HG03460 (cell line): ENCODE data around the gene DOCK4.
"Not testable (repeated sequence)": the region's sequence is repeated elsewhere in the genome, so short reads cannot be mapped to it uniquely, and the experiment has no call there.

Experiments
- ATAC-seq: cut with Tn5 transposase; IDR thresholded peaks from one replicate; pipeline ENCODE4 v1.9.1; 2021; ENCODE audit not compliant: unreplicated experiment

DOCK4 gene

DNA sequence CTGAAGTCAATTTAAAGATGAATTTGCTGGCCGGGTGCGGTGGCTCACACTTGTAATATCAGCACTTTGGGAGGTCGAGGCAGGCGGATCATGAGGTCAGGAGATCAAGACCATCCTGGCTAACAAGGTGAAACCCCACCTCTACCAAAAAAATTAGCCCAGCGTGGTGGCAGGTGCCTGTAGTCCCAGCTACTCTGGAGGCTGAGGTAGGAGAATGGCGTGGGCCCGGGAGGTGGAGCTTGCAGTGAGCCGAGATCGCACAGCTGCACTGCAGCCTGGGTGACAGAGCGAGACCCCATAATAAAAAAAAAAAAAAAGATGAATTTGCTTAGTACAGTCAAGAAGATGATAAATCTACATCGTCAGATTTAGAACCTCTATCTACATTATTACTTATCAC lies 288.8 kb downstream of the DOCK4 start:
- ATAC-seq = not testable (repeated sequence)

DNA sequence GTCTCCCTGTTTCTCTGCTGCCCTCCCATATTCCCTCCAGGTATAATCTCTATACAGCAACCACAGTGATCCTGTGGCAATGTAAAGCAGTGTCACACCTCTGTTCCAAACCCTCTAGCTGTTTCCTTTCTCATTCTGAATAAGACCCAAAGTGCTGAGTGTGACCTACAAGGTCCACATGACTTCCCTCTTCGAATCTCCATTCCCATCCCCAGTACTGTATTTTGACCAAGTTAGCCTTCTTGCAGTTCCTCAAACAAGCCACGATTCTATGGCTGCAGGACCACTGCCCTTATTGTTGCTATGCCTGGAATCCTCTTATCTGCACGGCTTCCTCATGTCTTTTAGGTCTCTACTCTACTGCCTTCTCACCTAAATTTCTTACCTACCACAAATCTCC lies 291.9 kb downstream of the DOCK4 start:
- ATAC-seq = no peak

DNA sequence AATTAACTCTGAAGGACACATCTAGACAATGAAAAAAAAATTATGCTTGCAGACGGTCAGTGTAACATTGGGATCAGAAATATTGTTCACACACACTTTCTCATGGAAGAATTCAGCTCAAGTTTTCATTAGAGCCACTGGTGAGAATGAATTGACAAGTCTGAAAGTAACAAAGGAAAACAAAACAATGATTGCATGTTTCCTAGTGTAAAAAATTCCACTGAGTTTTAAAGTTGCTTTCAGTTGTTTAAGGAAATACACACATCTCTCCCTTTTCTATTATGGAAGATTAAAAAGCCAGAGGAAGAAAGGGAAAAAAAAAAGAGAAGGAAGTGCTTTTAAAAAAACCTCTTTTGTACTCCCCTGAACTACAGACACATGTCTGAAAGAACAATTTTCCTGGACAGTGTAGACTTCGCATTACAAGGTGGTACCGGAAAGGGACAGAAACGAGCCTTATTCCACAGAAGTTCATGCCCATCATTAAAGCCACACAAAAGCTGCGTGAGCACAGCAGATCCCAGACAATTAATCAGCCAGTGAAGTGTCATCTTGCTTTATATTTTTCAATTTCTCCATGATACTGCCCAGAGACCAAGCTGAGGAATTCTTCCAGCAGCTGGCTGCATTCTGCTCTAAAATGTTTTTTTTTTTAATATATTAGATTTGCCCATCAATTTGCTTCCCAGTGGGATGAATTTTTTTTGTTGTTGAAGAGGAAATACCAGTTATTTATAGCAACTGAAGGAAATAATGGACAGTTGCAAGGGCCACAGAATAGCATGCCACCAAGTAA lies 294.8 kb downstream of the DOCK4 start:
- no peak for ATAC-seq

DNA sequence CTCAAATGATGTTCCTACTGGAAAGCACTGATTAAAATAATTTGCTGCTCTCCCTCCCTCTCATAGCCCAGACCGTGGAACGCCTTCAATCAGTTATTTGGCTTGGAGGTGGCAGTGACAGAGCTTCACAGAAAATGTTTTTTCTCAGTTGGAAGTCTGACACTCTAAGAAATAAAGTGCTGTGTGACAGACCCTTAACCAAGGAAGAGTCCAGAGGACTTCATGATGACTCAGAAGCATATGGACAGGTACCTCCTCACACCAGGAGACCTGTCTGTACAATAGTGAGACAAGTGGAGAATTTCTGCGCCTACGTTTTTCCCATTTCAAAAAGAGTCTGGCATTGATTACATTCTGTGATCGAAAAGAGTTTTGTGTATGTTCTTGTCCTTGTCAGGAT lies 295.5 kb downstream of the DOCK4 start:
- no peak for ATAC-seq

DNA sequence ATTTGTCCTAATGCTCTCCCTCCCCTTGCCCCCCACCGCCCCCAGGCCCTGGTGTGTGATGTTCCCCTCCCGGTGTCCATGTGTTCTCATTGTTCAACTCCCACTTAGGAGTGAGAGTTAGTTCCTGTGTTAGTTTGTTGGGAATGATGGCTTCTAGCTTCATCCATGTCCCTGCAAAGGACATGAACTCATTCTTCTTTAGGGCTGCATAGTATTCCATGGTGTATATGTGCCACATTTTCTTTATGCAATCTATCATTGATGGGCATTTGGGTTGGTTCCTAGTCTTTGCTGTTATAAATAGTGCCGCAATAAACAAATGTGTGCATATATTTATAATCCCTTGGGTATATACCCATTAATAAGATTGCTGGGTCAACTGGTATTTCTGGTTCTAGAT lies 297.5 kb downstream of the DOCK4 start:
- not testable (repeated sequence) for ATAC-seq

DNA sequence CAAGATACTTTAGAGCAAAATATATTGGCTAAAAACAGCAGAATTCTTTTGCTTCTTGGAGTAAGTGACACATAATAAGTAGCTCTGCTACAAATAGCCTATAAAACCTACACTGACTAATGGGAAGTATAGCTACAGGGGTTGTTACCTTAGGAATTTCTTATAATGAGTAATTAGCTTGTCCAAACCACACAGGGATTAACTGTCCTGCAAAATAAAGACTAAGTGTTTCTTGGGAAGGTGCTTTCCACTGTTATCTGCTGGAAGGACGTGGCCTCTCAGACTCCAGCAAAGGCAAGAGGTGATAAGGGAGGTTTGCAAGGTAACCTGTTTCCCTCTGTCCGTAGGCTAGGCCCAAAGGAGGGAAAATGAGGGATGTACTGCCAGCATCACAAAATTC lies 302.4 kb downstream of the DOCK4 start:
- no peak for ATAC-seq

DNA sequence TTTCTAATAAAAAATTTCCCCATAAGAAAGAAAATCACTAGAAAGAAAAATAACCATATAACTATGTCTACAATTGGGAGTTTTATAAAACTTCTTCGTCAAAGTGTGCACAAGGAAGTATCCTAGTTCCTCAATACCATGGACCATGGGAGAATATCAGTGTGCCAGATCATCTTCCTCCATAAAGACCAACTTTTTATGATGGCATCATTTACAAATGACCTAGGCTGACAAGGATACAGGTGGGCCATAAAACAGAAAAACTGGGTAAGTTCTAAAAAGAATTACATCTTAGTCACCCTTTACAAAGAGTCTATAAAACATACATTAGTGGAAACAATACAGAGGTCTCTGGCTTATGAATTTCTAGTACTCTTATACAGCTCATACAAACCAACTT lies 303.2 kb downstream of the DOCK4 start:
- no peak for ATAC-seq

DNA sequence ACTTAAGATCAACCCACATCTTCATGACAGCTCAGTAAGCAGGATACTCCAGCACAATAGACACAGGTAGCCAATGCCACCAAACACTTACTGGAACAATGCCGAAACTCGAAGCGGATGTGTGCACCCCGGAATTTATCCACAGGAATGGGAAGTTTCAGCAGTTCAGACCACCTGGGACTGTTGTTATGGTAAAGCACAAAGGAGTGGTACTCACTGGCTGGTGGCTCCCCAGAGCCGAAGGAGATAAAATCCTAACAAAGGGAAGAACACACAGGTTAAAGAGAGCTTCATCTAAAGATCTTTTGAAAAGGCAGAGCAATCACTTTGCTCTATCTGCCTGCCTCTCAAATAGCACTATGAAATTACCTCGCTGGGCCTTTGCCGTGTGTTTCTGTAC lies 305.9 kb downstream of the DOCK4 start:
- no peak for ATAC-seq

DNA sequence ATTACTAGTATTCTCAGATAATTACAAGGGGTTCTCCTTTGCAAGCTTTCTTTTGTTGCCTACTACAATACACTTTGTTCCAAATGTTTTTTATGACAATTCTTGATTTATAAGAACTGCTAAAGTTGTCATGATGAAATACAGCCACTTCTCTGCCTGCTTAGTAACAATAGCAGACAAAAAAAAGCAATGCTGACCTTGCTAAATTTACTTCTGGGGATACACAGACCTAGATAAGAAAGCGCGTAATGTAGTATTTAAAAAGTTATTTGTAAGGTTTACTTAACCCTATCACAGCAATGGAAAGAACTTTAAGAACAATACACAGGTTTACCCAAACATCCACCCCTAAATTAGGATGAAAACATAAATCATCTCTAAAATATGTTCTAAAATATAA lies 311.1 kb downstream of the DOCK4 start:
- ATAC-seq = no peak

DNA sequence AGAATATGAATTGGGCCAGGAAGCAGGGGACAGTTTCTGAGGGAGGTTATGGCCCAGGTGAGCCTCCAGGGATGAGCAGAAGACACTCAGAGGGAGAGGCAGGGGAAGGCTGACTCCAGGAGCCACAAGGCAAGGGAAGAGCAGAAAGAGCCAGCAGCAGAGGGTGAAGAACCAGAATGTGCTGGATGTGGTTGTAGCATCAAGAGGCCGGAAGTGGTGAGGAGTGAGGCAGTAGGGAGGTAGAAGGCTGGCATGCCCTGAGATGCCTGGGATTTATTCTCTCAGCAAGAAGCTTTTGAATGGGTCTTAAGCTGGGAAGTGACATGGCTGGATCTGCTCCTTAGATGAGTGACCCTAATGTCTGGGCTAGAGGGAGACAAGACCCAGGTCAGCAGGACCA lies 311.7 kb downstream of the DOCK4 start:
- no peak for ATAC-seq

DNA sequence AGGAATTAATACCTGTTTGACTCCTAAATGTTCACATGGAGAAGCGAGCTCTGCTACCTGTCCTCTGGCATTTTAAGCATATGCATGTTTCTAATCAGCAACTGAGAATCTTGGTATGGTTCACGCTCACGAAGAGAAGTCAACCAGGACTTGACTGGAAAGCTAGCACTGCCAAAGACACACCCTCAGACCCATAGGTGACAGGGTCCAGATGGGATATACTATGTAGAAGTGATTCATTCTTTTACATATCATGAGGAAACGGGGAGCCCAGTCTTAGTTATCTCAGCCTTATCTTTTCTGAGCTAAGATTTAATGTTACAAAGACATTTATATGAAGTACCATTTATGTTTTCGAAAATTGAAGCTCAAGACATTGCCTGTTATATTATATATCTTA lies 313.0 kb downstream of the DOCK4 start:
- no peak for ATAC-seq

DNA sequence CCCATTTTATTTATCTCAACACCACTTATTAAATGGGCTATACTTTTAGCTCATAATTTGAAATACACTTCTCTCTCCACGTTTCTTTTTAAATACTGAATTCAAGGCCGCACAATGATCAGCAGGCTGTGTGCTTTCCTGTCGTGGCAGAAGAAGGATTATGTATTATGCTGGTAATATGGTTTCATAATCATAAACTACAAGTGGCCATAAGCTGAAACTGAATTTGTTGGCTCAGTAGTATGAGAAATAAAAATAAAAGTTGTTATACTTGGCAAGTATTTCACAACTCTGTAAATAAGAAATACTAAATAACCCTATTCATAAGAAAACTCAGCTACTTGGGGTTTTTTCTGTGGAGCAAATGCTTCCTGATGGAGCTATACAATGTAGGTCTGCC lies 313.6 kb downstream of the DOCK4 start:
- no peak for ATAC-seq

DNA sequence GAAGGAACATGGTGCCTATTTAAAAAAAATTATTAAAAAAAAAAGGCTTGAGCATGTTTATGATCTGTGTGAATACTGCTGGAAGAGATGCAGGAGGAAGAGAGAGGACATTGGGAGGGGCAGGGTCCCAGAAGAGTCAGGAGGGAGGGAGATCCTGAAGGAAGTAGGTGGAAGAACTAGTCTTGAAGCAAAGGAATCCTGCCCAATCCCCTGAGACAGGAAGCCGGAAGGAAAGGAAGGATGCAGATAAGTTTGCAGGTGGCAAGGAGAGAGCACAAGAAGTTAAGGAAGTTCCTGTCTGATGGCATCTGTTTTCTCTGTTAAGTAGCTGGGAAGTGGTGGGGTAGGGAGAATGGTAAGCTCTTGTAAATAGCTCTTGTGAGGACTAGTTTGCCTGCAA lies 318.5 kb downstream of the DOCK4 start:
- ATAC-seq = no peak

DNA sequence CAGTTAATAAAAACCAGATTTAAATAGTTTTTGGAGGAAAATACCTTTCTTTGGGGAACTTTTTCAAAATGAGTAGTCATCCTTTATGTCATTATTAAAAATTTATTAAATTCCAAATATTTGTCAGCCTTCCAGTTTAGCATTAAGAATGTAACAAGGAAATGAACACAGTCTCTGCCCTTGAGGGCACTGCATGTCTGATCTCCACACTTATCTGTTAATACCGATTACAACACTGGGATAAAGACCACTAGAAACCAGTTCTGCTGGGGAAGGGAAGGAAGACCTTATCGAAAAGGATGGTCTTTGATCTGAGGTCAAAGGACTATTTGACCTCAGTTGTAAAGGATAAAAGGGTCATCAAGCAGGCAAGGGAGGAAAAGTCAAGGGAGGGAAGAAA lies 320.0 kb downstream of the DOCK4 start:
- ATAC-seq = no peak

DNA sequence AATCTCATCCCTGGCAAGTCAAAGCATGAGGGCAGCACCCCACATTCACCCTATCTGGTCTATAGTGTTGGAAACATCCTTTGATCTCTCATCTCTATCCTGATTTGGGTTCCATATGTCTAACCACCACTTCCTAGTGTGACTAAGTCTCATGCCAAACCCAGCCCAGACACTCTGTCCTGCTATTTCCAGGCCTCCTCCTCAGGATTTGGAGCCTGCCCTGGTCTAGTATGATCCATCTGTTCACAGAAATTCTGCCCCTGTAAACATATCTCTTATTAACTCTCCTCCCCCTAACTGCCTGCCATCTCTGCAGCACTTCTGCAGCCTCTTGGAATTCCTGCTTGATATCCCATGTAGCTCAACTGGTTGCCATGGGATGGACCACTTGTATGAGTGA lies 323.0 kb downstream of the DOCK4 start:
- no peak for ATAC-seq

DNA sequence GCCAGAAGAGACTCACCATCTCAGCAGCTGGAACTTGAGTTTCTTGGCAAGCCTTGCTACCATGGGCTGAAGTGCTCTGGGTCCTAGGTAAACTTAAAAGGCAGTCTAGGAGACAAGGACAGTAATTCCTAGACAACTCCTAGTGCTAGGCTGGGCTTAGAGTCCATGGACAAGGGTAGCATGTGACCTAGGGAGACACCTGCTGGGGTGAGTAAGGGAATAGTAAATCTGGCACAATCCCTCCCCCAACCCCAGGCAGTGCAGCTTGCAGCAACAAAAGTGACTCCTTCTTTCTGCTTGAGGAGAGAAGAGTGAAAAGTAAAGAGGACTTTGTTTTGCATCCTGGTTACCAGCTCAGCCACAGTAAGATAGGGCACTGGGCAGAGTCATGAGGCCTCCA lies 327.4 kb downstream of the DOCK4 start:
- no peak for ATAC-seq

DNA sequence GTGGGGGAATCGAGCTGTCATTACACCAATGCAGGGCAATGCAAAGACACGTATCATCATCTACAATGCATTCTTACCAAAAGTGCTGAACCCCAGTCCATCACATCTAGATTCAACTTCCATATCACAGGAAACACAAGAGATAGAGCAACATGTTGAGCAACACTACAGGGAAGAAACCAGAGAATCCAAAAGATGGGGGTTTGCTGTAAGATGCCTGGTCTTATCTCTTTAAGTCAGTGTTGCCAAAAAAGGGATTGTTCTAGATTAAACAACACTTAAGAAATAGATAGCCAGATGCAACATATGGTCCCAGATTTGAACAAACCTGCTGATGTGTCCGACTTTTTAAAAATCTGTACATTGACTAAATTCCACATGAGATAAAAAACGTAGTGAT lies 328.3 kb downstream of the DOCK4 start:
- ATAC-seq = no peak

DNA sequence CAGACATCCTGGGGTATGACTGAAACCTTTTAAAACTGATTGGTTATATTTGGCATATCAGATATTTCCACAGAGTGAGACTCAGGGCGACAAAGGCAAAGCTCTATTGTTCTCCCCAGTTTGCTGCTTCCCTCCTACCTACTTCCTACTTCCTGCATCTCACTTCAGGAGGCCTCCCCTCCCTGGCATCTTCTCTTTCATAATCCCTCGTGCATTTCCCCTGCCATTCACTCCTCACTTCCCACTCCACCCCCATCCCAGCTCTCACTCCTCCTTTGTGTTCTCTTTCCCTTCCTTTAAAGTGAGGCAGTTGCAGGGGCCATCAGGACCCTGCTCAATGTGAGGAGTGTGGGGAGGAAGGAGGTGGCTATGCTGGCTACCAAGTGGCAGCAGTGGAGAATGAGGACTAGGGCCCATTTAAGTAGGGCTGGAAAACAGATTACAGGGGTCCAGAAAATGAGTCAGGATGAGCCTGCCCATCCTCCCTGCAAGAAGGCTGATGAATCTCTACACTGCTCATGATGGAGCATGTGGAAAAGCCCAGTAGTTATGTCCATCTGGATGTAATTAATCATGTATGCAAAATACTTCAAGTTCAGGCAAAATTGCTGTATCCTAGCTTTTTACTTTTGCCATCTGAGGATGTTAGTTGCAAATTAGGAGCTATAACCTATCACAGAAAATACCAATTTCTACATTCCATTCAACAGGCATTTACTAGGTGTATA lies 332.1 kb downstream of the DOCK4 start:
- no peak for ATAC-seq

DNA sequence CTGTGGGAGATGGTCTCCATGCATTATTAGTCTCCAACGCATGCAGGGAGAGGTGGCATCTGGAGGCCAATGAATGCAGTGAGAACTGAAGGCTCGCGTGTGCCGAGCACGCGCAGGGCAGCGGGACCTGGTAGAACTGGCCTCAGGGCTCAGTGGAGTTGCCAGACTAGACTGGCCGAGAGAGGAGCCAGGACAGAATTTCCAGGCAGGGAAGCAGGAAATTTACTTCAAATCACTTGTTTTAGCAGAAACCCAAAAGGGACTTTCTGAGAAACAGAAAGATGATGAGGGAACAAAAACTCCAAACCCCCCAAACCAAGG lies 332.9 kb downstream of the DOCK4 start:
- no peak for ATAC-seq

DNA sequence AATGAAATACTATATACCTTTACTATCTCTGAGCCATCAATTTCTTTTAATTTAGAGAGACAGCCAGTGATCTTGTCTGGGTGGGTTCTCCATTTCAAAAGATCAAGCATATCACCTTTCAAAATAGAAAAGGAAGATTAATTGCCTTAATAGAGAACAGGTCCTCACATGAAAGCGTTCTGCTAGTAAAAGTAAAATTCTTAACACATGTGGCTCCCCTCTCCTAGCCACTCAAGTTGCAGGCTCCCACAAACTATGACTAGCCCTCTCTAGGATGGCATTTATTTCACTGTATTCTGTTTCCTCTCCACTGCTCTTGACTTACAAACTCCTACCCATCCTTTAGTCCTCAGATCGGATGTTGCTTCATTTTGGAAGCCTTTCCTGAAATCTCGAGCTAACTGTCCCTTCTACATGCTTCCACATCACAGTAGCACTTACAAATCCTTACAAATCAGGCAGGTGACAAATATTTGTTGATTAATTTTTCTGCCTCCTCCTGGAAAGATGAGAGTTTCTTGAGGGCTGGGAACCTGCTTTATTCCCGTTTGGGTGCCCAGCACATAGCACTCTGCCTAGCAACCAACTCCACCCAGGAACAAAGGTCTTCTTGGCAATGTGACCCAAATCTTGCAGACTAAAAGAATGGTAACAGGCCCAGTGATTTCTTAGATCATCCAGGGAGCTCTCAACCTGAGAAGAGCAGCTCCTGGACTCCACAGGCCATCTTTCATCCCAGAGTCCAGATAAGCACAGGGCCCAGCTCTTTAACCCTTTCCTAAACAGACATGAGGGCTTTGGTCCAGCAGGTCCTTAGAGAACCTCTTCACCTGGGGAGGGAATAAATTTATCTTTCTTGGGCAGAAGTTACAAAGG lies 333.5 kb downstream of the DOCK4 start:
- ATAC-seq = no peak

DNA sequence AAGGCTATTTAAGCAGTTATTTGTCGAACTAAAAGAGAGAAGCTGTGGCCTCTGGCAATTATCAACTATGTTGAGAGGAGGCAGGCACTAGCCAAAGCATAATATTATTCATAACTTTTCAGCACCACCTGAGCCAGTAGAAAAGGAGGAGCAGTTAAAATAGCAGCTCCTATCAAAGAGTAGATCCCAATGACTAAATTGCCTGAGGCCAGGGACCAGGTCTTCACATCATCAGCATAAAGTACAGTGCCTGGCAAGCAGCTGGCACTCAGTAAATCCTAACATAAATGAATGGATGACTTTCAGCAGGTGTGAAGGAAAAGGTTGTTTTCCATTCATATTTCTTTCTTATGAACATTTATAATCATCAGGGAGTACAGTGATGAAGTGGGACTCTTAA lies 334.9 kb downstream of the DOCK4 start:
- no peak for ATAC-seq

DNA sequence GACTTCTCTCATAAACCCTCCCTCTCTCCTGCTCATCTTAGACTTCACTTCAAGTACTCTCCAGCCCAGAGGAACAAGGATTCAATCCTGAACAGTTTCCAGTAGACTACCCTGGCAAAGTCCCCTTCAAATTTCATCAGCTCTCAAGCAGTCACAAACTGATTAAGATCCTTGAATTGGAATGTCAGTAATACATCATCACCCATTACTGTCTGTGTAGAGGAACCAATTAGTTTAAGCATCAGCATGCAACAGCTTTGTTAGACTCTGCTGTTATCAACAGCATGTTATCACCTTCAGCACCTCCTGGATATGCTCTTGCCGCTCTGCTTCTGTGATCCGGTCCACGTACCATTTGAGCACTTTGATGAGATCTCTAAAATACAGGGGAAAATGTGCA lies 336.9 kb downstream of the DOCK4 start:
- no peak for ATAC-seq
